Natural killer cell (primary cell): ENCODE data around the gene NOP56. TPM values are rescaled to one million over a fixed set of nuclear protein-coding genes. Genes with fewer than 3 reads are reported as not detected.

Experiments used
- ATAC-seq, 3 donors: fragments of 150-1000 bp in 2 of 3; fragments of 200-7000 bp in 1 of 3; cut with Tn5 transposase; 1 replicate in 1 of 3; 2 replicates in 2 of 3; pipeline ENCODE4 v1.10.0; 2021; ENCODE audit warnings: mild to moderate bottlenecking in 2 of 3, moderate library complexity in 2 of 3
- DNase-seq, 2 donors: peaks; one replicate each; pipeline versions ENCODE4 v3.0.0 to v3.0.0-alpha.2; 2013 to 2021; ENCODE audit warnings: mixed read lengths in 1 of 2
- H3K27ac ChIP-seq: one replicate; pipeline ENCODE4 v1.5.1; 2013; ENCODE audit warnings: mild to moderate bottlenecking, low read length
- H3K27me3 ChIP-seq: one replicate; pipeline ENCODE4 v1.6.1; 2013; ENCODE audit warnings: low read length; ENCODE audit not compliant: control insufficient read depth, insufficient read depth
- H3K36me3 ChIP-seq: one replicate; pipeline ENCODE4 v1.6.1; 2013; ENCODE audit warnings: low read length; ENCODE audit not compliant: control insufficient read depth, insufficient read depth
- H3K4me1 ChIP-seq: one replicate; pipeline ENCODE4 v1.6.1; 2013; ENCODE audit warnings: low read length; ENCODE audit not compliant: control insufficient read depth, insufficient read depth
- H3K4me3 ChIP-seq: one replicate; pipeline ENCODE4 v1.5.1; 2013; ENCODE audit warnings: low read length
- H3K9me3 ChIP-seq: one replicate; pipeline ENCODE4 v1.6.1; 2013; ENCODE audit warnings: low read length; ENCODE audit not compliant: control insufficient read depth, insufficient read depth
- H3K27ac Mint-ChIP-seq, 2 donors: one replicate each; pipeline ENCODE4 v1.8.0; 2022; ENCODE audit warnings: mild to moderate bottlenecking in 2 of 2, mixed read lengths in 2 of 2, moderate library complexity in 1 of 2
- H3K27me3 Mint-ChIP-seq, 2 donors: one replicate each; pipeline ENCODE4 v1.8.0; 2022; ENCODE audit warnings: low read depth in 2 of 2, mixed read lengths in 2 of 2
- H3K36me3 Mint-ChIP-seq: one replicate; pipeline ENCODE4 v1.8.0; 2022; ENCODE audit warnings: mixed read lengths
- H3K4me1 Mint-ChIP-seq, 2 donors: one replicate each; pipeline ENCODE4 v1.8.0; 2022; ENCODE audit warnings: mixed read lengths in 2 of 2
- H3K4me3 Mint-ChIP-seq: one replicate; pipeline ENCODE4 v1.8.0; 2022; ENCODE audit warnings: mild to moderate bottlenecking, moderate library complexity, mixed read lengths
- H3K9me3 Mint-ChIP-seq, 2 donors: one replicate each; pipeline ENCODE4 v1.8.0; 2022; ENCODE audit warnings: mixed read lengths in 2 of 2
- CTCF ChIP-seq: fragments of 200-600 bp; IDR thresholded peaks from one replicate; pipeline ENCODE4 v1.8.0; 2022; ENCODE audit warnings: antibody characterized with exemption
- WGBS: methylation state at CpG from one replicate; pipeline ENCODE4 v1.1.7; 2013; ENCODE audit warnings: missing lambda C conversion rate; ENCODE audit not compliant: insufficient coverage; 5-methylcytosine and 5-hydroxymethylcytosine counted together
- intact Hi-C: fragments of 100-400 bp; cut with micrococcal nuclease; formaldehyde crosslinking; loops from one replicate; pipeline ENCODE4 v1.14.2; 2022
- total RNA-seq, 4 donors: library from RNA; stranded (reverse); fragments of 120-200 nt in 1 of 4; gene quantifications; one replicate each; pipeline versions ENCODE4 v1.2.3 to v1.2.4, GENCODE V29; 2013 to 2022

Gene NOP56
- total RNA-seq, 3 donors from 2014 or later (not counting 1 experiment from before 2014, with no cell fraction given): 169 to 216 (median 214) TPM

GRCh38 chr20:2640260-2640659 is 12.2 kb upstream of the NOP56 start:
- Histone ChIP-seq H3K36me3 (peaks cover 5% of the 10 kb centered on the region), H3K4me3 (no peak overlapping the region), H3K27me3 (no peaks in the 10 kb centered on the region), H3K27ac (no peak overlapping the region), H3K9me3 (no peaks in the 10 kb centered on the region), H3K4me1 (peaks cover 28% of the 10 kb centered on the region)
- intact Hi-C loops: no loop called here
- Mint-ChIP-seq H3K27ac (no peak overlapping the region), H3K9me3 (no peaks in the 10 kb centered on the region), H3K4me3 (no peak overlapping the region), H3K36me3 (peaks cover 7% of the 10 kb centered on the region), H3K4me1 (peaks cover 41 to 45% of the 10 kb centered on the region in 2 donors), H3K27me3 (no peaks in the 10 kb centered on the region)
- DNase-seq (no peak), ATAC-seq (no peak)
- no peak for TF ChIP-seq CTCF
- no CpG with 5 or more reads among the region's 1 CpG for WGBS

- DNase-seq: no peak
- peaks cover 5% of the 10 kb centered on the region for H3K36me3 ChIP-seq
- H3K4me3 Mint-ChIP-seq: no peak overlapping the region
- intact Hi-C loops: no loop called here
- H3K27ac ChIP-seq: no peak overlapping the region
- peaks cover 36 to 40% of the 10 kb centered on the region in 2 donors for H3K4me1 Mint-ChIP-seq
- TF ChIP-seq CTCF: no peak
- ATAC-seq: no peak
- H3K4me1 ChIP-seq: peaks cover 22% of the 10 kb centered on the region
- no peak overlapping the region for H3K4me3 ChIP-seq
- H3K36me3 Mint-ChIP-seq: peaks cover 7% of the 10 kb centered on the region
- H3K9me3 ChIP-seq: no peaks in the 10 kb centered on the region
- H3K27me3 ChIP-seq: no peaks in the 10 kb centered on the region
- H3K9me3 Mint-ChIP-seq: no peaks in the 10 kb centered on the region
- no peaks in the 10 kb centered on the region for H3K27me3 Mint-ChIP-seq
- WGBS: 88% methylated on average over 9 of the region's 9 CpGs
- H3K27ac Mint-ChIP-seq: peak overlapping the region; percentile 34 to 57
Observed at GRCh38 chr20:2640899-2641298, 11.5 kb upstream of the NOP56 start.

GRCh38 chr20:2643708-2644107 is 8.7 kb upstream of the NOP56 start:
- Mint-ChIP-seq H3K4me1 (peaks cover 19 to 23% of the 10 kb centered on the region in 2 donors), H3K36me3 (peaks cover 7% of the 10 kb centered on the region)
- WGBS: 95% methylated on average over 1 of the region's 1 CpG

More at GRCh38 chr20:2643708-2644107, 8.7 kb upstream of the NOP56 start:
- TF ChIP-seq CTCF: no peak
- ATAC-seq (no peak), DNase-seq (no peak)
- H3K36me3 ChIP-seq: peaks cover 5% of the 10 kb centered on the region
- no peaks in the 10 kb centered on the region for H3K27me3 Mint-ChIP-seq
- no peak overlapping the region for H3K27ac Mint-ChIP-seq
- no peak overlapping the region for H3K4me3 Mint-ChIP-seq
- H3K9me3 ChIP-seq: no peaks in the 10 kb centered on the region
- no peaks in the 10 kb centered on the region for H3K27me3 ChIP-seq
- no peak overlapping the region for H3K4me3 ChIP-seq
- intact Hi-C loops: no loop called here
- no peak overlapping the region for H3K27ac ChIP-seq
- H3K9me3 Mint-ChIP-seq: no peaks in the 10 kb centered on the region
- H3K4me1 ChIP-seq: no peaks in the 10 kb centered on the region
